Adrenal gland (tissue), 5 donors: Measurements from ENCODE around the gene IYD.

Source experiments
- POLR2A ChIP-seq, 2 donors: fragments of 450-650 bp; IDR thresholded peaks; one replicate each; pipeline ENCODE4 v1.6.1; 2017; ENCODE audit warnings: antibody characterized with exemption in 2 of 2, mild to moderate bottlenecking in 2 of 2, moderate library complexity in 1 of 2
- TF ChIP-seq, protein P1 (sequence below), 6 experiments: fragments of 450-650 bp in 4 of 6; fragments of 200-600 bp in 2 of 6; sonication (generic) in 1 of 6; IDR thresholded peaks; 1 replicate in 5 of 6; 2 replicates in 1 of 6; pipeline versions ENCODE4 v1.5.1 to v1.8.0; 2016 to 2021; ENCODE audit warnings: antibody characterized with exemption in 6 of 6, mild to moderate bottlenecking in 2 of 6, moderate library complexity in 1 of 6
- donor health status: DM: no; HTN: no; CAD: no.

DNA sequence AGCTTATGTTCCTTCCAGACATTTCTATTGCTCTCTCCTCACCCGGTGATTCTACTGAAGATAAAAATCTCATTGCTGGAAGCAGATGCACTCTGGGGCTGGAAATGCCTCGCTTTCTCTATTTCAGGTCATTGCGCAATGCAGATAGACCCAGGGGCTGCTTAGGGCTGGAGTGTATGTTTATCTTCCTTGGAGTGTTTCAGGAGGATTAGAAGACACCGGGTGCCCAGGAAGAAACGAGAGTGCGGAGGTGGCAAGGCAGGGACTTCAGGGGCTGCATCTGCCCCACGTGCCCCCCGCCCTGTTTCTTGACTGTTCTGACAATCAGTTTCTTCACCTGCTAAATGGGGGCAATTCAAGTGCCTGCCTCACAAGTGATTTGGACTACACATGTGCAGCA is 45.6 kb upstream of the IYD start:
- TF ChIP-seq, protein P1, sequence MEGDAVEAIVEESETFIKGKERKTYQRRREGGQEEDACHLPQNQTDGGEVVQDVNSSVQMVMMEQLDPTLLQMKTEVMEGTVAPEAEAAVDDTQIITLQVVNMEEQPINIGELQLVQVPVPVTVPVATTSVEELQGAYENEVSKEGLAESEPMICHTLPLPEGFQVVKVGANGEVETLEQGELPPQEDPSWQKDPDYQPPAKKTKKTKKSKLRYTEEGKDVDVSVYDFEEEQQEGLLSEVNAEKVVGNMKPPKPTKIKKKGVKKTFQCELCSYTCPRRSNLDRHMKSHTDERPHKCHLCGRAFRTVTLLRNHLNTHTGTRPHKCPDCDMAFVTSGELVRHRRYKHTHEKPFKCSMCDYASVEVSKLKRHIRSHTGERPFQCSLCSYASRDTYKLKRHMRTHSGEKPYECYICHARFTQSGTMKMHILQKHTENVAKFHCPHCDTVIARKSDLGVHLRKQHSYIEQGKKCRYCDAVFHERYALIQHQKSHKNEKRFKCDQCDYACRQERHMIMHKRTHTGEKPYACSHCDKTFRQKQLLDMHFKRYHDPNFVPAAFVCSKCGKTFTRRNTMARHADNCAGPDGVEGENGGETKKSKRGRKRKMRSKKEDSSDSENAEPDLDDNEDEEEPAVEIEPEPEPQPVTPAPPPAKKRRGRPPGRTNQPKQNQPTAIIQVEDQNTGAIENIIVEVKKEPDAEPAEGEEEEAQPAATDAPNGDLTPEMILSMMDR (IDR thresholded peaks at IDR 0.05) = no peak
- TF ChIP-seq POLR2A (IDR thresholded peaks at IDR 0.05) = no peak
